NCI-H69 (cell line): ENCODE results near the gene ADSS2.
"Not testable (repeated sequence)": the region's sequence is repeated elsewhere in the genome, so short reads cannot be mapped to it uniquely, and the experiment has no call there.

ENCODE experiments used
- DNase-seq: peaks from one replicate; lab custom pipeline; 2025; lab: John Stamatoyannopoulos, UW

Gene ADSS2

DNA sequence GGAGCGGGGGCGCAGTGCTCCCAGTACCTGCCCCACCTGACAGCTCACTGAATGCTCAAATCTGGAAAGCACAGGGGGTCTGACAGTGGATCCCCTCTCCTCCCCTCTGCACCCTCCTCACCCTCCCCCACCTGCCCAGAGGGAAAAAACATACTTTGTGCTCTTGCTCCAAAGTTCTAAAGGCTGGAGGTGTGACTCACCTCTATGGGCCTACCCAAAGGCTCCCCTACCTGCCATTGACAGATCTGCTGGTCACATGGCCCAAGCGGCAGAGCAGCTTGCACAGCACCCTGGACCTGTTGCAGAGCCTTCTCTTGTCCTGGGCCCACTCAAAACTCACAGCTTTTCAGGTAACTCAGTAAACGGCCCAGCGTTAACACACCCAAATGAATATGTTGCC is 55.7 kb downstream of the ADSS2 start:
- DNase-seq = no peak

DNA sequence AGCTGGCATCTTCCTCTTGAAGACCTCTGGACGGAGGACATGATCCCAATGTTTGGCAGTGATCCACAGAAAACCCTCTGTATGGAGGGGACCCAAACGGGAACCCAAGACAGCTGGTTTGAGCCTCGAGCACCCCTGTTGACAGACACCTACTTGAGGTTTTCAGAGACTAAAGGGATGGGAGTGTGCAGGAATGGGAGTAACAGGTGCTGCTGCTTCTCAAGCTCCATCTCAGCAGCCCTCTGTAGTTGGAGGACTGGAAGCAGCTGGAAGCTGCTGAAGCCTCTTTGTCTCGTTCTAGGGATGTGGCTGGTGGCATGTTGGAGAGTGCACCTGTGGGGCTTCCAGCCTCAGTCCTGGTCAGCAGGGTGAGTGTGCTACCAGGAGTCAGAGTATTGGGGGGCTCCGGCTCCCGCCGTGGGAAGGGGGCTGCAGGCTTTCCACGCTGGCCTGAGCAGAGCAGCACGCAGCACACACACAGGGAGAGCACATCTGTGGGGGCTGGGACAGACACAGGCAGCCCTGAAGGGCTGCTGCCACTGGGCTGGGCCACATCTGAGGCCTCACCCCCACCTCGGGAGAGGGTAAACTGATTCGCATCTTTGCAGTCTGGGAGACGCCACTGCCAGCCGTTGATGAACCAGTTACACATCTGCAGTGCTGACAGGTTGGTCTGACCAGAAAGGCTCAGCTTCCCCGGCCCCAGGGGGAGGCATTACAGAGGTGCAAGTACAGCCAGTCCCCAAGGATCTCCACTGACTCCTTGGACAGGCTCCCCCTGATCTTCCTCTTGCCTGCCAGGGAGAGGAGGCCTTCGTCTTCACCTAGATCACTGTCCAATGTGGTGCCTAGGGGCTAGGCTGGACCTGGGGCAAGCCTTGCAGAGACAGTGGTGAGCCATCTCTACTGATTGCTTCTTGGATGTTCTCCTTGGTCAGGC is 56.6 kb downstream of the ADSS2 start:
- DNase-seq = no peak

DNA sequence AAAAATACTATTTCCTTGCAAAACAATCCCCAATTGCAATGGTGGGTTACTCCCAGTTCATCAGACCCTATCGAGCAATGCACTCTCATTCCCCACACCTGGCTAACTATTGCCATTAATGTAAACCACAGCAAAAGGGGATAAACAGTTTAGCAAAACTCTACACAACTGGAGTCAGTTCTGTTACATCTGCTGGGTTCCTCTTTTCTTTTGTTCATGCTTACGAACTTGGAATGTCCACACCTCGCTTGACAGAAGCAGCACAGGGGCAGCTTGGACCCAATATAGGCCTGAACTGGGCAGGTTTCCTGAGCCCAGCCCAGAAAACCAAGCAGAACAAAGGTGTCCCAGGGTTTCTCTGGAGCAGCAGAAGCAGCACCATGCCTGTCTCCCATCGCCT is 57.4 kb downstream of the ADSS2 start:
- DNase-seq = no peak

DNA sequence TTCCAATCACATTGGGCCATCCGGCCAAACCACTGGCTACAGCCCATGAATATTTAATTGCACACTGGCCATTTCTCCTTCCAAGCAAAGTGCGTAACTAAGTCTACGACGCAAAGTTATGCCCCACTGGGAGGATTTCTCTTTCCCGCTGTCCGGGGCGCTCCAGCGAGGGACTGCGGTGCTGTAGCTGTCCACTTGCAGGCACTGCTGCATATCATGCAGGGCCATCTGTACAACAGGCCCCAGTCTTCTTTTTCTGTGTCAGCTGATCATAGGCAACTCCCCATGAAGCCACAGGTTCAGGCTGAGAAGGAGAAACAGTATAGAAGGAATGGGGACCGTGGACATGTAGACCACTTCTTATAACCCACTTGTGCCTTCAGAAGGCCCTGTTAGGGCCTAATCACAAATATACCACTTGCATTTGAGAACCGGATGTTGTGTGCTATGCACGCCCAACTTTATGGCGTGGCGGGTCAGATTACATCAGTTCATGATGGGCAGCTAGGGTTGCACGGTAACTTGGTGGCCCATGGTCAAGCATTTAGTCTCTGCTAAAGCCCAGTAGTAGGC is 58.0 kb downstream of the ADSS2 start:
- no peak for DNase-seq

DNA sequence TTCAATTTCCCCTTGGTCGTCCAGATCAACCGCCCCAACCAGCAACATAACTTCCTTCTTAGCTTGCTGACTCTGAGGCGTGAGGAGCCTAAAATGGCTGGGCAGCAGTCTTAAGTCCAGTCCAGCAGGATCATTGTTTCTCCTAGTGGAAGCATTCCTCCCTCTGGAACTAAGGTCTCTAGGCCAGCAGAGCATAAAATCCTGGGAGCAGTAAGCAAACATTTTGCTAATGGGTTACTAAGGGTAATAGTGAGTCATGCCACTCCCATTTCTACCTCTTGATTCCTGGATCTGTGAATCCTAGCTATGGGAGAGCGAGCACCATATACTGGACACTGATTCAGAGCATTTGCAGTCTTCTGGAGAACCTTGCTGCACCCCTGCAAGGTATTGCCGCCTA is 59.9 kb downstream of the ADSS2 start:
- peak; percentile 40 for DNase-seq

DNA sequence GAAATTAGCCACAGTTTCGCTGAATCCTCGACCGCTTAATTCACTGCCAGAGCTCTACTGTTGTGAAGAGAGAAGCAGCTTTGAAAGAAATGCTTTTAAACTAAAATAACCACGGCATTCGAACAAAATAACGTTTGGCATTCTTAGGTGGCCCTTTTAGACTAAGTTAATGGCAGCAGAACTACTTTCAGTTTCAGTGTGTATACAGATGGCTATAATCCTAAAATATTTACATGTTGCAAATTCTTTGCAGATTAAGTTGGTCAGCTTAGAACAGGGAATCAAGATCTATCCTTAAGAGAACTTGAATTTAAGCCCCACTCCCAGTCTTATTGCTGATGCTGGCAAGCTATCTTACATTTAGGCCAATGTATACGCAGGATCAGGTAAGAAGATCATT is 62.7 kb downstream of the ADSS2 start:
- no peak for DNase-seq

DNA sequence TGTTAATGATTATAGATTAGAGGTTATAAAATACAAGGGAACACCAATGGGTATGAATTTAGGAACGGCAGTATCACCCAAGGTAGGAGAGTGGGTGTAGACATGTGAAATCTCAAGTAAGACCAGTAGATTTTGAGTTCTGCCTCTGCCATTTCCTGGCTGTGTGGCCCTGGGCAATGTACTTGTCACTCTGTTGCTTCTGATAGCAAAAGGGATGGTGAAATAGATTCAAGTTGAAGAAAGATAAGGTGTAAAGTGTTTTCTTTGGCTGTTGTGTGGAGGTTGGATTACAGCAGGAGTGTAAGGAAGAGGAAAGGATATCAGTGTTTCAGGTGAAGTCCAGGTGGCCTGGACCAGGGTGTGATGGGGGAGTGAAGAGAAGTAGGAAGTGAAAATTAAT is 64.3 kb downstream of the ADSS2 start:
- DNase-seq = no peak

DNA sequence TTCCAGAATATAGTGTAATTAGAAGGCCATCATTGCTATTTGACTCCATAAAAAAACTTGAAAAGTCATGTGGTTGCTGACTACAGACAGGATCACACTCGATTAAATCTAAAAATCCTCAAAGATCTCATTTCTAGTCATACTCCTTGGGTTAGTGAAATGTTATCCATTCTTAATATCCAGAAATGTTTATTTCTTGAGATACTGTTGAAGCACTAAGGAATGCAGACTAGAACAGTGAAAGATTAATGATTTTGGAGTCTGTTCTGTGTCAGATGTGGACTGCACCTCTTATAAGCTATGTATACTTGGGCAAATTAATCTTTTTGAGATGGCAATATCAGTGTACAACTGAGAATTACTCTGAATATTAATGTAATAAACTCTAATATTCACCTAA is 65.1 kb downstream of the ADSS2 start:
- DNase-seq = no peak

DNA sequence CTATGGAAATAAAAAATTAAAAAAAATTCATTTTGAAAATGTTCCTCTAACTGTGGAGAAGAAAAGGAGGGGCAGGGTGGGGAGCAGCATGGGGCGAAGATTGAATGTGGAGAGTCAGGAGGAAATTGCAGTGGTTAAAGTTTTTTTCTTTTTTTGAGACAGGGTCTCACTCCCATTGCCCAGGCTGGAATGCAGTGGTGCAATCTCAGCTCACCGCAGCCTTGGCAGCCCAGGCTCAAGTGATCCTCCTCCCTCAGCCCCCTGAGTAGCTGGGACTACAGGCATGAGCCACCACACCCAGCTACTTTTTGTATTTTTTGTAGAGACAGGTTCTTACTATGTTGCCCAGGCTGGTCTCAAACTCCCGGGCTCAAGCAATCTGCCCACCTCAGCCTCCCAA is 67.6 kb downstream of the ADSS2 start:
- DNase-seq = no peak

DNA sequence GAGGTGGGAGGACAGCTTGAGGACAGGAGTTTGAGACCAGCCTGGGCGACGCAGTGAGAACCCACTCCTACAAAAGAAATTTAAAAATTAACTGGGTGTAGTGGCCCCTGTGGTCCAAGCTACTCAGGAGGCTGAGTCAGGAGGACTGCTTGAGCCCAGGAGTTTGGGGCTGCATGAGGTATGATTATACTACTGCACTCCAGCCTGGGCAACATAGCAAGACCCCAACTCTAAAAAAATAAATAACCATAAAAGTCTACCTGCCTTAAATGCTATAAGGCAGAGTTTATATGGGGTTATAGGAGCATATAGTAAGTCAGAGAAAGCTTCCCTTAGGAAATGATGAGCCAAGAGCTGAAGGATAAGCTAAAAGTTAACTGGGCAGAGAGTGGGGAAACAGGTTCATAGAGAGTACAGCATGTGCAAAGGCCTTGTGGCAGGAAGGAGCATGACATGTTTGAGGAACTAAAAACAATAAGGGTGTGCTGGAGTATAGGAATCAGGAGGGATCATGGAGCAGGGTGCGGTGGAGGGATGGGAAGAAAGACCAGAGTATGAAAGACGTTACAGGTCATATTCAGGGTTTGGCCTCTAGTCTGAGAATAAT is 68.3 kb downstream of the ADSS2 start:
- DNase-seq = no peak

DNA sequence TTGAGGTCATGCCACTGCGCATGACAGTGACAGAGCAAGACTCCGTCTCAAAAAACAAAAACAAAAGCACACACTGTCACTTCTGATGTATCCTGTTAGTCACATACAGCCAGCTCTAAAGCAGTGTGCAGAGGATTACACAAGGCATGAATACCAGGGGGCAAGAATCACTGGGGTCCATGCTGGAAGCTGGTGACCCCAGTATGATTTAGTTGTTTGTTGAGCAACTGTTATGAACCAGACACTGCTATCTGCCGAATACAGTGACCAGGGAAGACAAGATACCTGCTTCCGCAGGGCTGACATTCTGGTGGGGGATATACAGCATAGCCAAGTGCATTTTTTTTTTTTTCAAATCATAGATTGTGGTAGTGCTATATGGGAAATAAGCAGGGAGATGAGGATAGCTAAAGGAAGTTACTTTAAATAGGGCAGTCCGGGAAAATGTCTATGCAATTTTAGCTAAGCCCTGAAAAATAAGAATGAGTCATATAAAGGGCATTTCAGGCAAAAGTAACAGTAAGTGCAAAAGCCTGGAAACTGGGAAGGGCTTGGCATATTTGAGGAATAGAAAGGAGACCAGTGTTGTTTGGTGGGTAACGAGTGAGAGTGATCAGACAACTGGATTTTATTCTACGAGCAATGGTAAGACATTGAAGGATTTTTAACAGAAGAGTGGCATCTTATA is 69.7 kb downstream of the ADSS2 start:
- no peak for DNase-seq

DNA sequence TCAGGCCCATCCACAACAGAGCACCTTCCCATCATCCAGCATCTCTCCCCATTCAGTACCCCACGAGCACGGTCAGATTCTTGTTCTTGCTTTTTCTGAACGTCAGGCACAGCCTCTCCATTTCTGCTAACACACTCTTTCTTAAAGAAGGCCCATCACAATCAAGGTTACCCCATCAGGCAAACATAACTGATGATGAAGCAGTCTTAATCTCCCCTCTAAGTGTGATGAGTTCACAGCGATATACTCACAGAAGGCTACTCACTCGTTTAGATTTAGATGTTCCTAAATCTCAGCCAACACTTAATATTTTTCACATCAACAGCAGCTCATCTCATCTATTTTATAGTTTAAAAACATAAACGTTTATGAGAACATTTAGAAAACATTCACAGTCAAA is 75.6 kb downstream of the ADSS2 start:
- no peak for DNase-seq

DNA sequence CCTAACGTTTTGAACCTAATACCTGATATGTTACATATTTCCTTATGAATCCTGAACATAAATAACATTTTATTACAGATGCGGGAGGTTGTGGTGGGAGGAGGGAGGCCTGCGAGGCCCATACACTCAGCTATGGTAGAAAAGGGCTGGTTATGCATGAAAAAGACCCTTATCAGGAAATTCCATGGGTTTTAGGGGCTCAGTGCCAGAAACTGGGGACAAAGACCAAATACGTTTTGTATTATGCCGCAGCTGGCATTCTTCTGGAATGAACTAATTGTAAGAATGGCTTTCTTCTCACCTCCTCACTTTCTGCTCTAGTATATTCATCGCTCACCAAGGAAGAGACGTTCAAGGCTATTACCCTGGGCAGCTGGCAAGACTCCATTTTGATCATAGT is 76.7 kb downstream of the ADSS2 start:
- DNase-seq = no peak

DNA sequence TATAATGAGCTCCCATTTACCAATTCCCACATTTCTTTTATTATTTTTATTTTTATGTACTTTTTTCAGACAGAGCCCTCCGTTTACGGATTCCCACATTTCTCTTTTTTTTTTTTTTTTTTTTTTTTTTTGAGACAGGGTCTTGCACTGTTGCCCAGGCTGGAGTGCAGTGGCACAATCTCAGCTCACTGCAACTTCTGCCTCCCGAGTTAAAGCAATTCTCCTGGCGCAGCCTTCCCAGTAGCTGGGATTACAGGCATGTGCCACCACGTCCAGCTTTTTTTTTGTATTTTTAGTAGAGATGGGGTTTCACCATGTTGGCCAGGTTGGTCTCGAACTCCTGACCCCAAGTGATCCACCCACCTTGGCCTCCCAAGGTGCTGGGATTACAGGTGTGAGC is 77.2 kb downstream of the ADSS2 start:
- not testable (repeated sequence) for DNase-seq

DNA sequence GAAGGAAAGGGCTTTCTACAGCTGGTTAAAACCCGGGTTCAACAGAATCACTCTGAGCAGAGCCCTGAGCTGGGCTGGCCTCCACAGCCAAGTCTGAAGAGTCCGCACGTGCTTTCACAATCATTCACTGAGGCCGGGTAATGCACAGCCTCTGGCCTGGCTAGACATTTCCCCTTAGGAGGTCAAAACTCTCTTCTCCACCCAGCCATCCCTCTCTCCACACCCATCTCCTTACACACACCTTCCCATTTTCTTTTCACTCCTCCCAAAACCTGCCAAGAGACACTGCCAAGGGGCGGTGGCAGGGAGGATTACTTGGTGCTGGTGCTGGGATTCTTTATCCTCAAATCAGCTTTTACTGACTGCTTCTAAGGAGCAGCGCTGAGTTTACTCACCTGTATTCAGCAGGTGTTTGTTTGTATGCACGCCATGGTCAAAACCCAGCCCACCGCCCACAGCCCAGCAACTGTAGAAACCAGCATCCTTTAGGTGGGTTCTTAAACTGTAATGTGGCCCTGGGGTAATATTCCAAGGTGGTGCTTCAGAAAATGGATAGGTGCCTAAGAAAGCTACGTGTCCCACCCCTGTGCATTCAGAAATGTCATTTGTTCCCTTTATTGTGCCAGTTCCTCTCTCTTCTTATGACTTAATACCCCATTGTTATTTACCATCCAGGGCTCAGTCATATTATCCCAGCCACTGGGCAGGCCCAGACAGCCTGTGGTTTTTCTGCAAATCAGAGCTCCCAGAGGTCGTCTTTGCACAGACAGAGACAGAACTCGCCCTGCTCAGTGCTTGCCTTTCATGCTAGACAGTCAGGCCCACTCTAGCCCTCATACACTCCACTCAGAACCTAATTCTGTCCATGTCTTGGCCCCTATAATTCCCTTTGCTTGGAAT is 80.2 kb downstream of the ADSS2 start:
- DNase-seq = no peak

DNA sequence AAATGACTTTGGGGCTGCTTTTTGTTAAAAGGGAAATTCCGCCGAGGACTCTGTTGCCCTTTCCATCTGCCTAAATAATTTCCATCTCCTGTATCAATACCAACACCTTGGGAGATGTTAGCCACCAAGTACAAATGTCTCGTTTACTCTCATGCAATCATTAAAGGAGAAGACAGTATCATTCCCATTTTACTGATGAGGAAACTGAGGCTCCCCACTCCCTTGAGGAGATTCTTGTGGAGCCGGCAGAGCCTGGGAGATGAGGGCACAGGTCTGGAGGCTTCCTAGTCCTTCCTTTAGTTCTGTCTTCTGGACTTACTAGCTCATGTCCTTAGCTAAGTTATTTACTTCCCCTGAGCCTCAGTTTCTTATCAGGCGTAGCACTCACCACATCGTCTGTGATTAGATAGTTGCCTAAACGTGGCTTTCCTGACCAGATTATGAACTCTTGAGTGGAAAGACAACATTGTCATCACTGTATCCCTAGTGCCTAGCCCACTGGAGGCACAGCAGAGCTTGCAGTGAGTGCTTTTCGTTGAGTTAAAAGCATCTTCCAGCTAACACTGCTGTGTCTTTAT is 81.6 kb downstream of the ADSS2 start:
- DNase-seq = no peak

DNA sequence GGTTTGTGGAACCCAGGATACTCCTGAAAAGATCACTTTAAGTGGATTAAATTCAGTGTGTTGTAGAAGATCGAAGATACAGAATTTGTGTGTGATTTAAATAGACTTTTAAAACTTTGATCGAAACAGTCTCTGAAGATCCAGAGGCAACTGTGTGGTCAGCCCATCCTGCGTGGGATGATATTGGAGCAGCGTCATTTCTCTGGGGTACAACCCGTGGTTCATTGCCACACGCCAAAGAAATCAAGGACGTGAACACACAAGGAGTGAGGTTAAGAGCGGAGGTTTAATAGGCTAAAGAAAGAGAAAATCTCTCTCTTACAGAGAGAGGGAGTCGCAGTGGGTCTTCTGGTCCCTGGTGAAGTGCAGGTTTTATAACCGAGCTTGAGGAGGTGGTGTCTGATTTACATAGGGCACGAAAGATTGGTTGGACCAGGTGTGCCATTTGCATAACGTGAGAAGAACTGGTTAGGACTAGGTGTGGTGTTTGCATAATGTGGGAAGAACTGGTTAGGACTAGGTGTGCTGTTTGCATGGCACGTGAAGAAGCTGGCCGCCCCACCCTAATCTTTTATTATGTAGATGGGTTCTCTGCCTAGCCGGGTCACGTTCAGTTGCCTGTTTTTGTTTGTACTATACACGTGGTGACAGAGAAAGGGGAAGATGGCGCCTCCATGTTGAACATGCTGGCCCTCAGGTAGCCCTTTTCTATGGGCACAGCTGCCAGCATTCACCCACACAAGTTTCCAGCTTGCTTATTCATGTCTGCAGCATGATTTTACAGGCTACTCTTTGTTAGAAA is 82.3 kb downstream of the ADSS2 start:
- DNase-seq = peak; percentile 48

DNA sequence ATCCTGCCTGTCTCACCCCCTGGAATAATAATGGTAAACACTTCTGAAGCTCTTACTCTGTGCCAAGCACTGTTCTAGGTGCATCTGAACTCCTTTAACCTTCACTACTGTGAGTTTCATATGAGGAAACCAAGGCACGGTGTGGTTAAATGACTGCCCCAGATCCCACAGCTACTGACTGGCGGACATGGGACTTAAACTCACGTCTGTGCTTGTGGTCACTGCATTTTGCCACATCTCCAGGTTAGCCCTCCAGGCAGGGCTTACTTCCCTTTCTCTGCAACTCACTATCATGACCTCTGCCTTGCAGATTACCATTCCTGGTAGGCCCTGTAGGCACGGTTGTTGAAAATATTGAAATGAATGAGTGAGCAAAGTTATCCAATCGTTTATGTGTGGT is 83.4 kb downstream of the ADSS2 start:
- no peak for DNase-seq

DNA sequence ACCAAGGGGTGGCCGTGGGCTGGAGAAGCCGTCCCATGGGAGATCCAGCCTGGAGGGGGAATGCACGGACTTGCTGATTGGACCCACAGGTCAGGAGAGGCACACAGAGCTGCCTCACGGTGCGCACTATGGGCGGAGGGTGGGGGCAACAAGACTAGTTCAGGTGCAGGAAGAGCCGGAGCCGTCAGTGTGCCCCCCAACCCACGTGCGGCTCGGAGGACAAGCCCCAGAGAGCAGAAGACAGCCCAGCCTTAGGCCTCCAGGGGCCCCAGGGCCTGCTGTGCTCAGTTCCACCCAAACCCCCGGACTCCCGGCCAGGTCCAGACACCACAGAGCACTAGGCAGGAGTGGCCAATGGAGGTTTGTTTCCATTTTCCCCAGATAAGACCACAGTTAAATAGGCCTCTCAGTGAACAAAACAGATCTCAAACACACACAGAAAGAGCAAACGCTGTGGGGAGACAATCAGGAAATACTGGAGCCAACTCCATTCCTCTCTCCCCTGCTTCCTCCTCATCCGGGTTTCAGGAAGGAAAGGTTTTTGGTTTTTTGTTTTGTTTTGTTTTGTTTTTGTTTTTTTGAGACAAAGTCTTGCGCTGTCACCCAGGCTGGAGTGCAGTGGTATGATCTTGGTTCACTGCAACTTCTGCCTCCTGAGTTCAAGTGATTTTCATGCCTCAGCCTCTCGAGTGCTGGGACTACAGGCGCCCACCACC is 84.2 kb downstream of the ADSS2 start:
- DNase-seq = no peak

DNA sequence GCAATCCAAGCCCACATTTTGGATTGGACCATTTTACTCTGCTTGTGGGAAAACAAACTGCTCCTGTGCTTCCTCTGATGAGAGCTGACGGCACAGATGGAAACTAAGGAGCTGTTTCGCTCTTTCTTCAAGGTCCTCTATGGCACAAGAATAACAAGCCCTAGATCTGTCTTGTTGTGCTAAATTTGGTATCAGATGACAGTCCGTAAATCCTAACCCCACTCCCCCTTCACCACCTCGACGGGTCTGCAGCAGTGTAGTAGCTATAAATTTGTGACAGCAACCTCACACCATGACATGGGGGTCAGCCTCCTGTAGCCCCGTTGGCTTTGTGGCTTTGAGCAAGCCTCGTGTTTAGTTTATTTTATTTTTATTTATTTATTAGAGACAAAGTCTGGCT is 85.9 kb downstream of the ADSS2 start:
- DNase-seq = no peak
